ENCODE data around the gene LILRB1. TPM values are rescaled to one million over a fixed set of nuclear protein-coding genes. Genes with fewer than 3 reads are reported as not detected.
"Not testable (repeated sequence)": the region's sequence is repeated elsewhere in the genome, so short reads cannot be mapped to it uniquely, and the experiment has no call there.

The LILRB1 gene
- total RNA-seq, 8 experiments from 2014 or later: 0.49 to 2.3 TPM; not detected in 6

GRCh38 chr19:54631489-54632337, 1.4 kb downstream of the LILRB1 start:
- H3K4me1 ChIP-seq (replicated peaks in 1 of 2); H3K4me3 ChIP-seq; in situ Hi-C loops (cut with MboI; ENCODE audit: low pct_unique_long_range_greater_than_20kb in 2 of 9, low sequenced_read_pairs in 9 of 9, unreplicated experiment in 9 of 9); H3K27ac ChIP-seq; ATAC-seq (replicated peaks in 6 of 8): not testable (repeated sequence)
- 0 to 60% (median 12%) methylated on average over 1 to 2 of the region's 23 CpGs; no CpG with 5 or more reads in 4 of the 10 experiments for WGBS, 10 experiments

- H3K4me1 ChIP-seq (replicated peaks in 1 of 2); in situ Hi-C loops (cut with MboI; ENCODE audit: low pct_unique_long_range_greater_than_20kb in 2 of 9, low sequenced_read_pairs in 9 of 9, unreplicated experiment in 9 of 9); H3K27ac ChIP-seq; ATAC-seq (replicated peaks in 6 of 8); H3K4me3 ChIP-seq: not testable (repeated sequence)
- 7 to 40% methylated on average over 3 to 4 of the region's 16 CpGs; no CpG with 5 or more reads in 8 of the 10 experiments for WGBS, 10 experiments
Observed at GRCh38 chr19:54632517-54632916, 2.2 kb downstream of the LILRB1 start.

- ATAC-seq (replicated peaks in 6 of 8): no peak
- Histone ChIP-seq H3K27ac (no peak overlapping the region), H3K4me3 (no peak overlapping the region), H3K4me1 (replicated peaks in 1 of 2) (no peaks in the 10 kb centered on the region)
- no CpG with 5 or more reads among the region's 7 CpGs for WGBS, 10 experiments
- in situ Hi-C loops (cut with MboI; ENCODE audit: low pct_unique_long_range_greater_than_20kb in 2 of 9, low sequenced_read_pairs in 9 of 9, unreplicated experiment in 9 of 9): no loop called here
Observed at GRCh38 chr19:54633401-54633800, 3.1 kb downstream of the LILRB1 start.

GRCh38 chr19:54636081-54636480, 5.8 kb downstream of the LILRB1 start:
- in situ Hi-C loops (cut with MboI; ENCODE audit: low pct_unique_long_range_greater_than_20kb in 2 of 9, low sequenced_read_pairs in 9 of 9, unreplicated experiment in 9 of 9); ATAC-seq (replicated peaks in 6 of 8); H3K27ac ChIP-seq; H3K4me3 ChIP-seq; H3K4me1 ChIP-seq (replicated peaks in 1 of 2): not testable (repeated sequence)
- WGBS, 10 experiments: no CpG with 5 or more reads among the region's 12 CpGs

- no peak overlapping the region for H3K27ac ChIP-seq
- in situ Hi-C loops (cut with MboI; ENCODE audit: low pct_unique_long_range_greater_than_20kb in 2 of 9, low sequenced_read_pairs in 9 of 9, unreplicated experiment in 9 of 9): no loop called here
- no peak overlapping the region for H3K4me3 ChIP-seq
- 0 to 88% (median 69%) methylated on average over 3 to 17 of the region's 18 CpGs for WGBS, 10 experiments
- H3K4me1 ChIP-seq (replicated peaks in 1 of 2): no peaks in the 10 kb centered on the region
- ATAC-seq (replicated peaks in 6 of 8): no peak
Observed at GRCh38 chr19:54638683-54639082, 8.4 kb downstream of the LILRB1 start.

- H3K4me3 ChIP-seq; H3K4me1 ChIP-seq (replicated peaks in 1 of 2); ATAC-seq (replicated peaks in 6 of 8); in situ Hi-C loops (cut with MboI; ENCODE audit: low pct_unique_long_range_greater_than_20kb in 2 of 9, low sequenced_read_pairs in 9 of 9, unreplicated experiment in 9 of 9); H3K27ac ChIP-seq: not testable (repeated sequence)
- no CpG with 5 or more reads among the region's 5 CpGs for WGBS, 10 experiments
Observed at GRCh38 chr19:54642953-54643352, 12.7 kb downstream of the LILRB1 start.

- in situ Hi-C loops (cut with MboI; ENCODE audit: low pct_unique_long_range_greater_than_20kb in 2 of 9, low sequenced_read_pairs in 9 of 9, unreplicated experiment in 9 of 9); H3K27ac ChIP-seq; H3K4me3 ChIP-seq; ATAC-seq (replicated peaks in 6 of 8); H3K4me1 ChIP-seq (replicated peaks in 1 of 2): not testable (repeated sequence)
- WGBS, 10 experiments: 0 to 20% methylated on average over 1 to 2 of the region's 6 CpGs; no CpG with 5 or more reads in 8 of the 10 experiments
Observed at GRCh38 chr19:54643583-54643982, 13.3 kb downstream of the LILRB1 start.

GRCh38 chr19:54644056-54644455, 13.8 kb downstream of the LILRB1 start:
- no peak for ATAC-seq (replicated peaks in 6 of 8)
- 0 to 83% (median 21%) methylated on average over 1 to 2 of the region's 5 CpGs; no CpG with 5 or more reads in 6 of the 10 experiments for WGBS, 10 experiments

GRCh38 chr19:54646331-54646841, 16.1 kb downstream of the LILRB1 start:
- H3K27ac ChIP-seq: no peak overlapping the region
- no peaks in the 10 kb centered on the region for H3K4me1 ChIP-seq (replicated peaks in 1 of 2)
- 33 to 77% (median 56%) methylated on average over 1 to 13 of the region's 19 CpGs; no CpG with 5 or more reads in 3 of the 10 experiments for WGBS, 10 experiments
- ATAC-seq (replicated peaks in 6 of 8): no peak
- in situ Hi-C loops (cut with MboI; ENCODE audit: low pct_unique_long_range_greater_than_20kb in 2 of 9, low sequenced_read_pairs in 9 of 9, unreplicated experiment in 9 of 9): no loop called here
- no peak overlapping the region for H3K4me3 ChIP-seq

More at GRCh38 chr19:54644056-54644455, 13.8 kb downstream of the LILRB1 start:
- no peak overlapping the region for H3K27ac ChIP-seq
- no peaks in the 10 kb centered on the region for H3K4me1 ChIP-seq (replicated peaks in 1 of 2)
- in situ Hi-C loops (cut with MboI; ENCODE audit: low pct_unique_long_range_greater_than_20kb in 2 of 9, low sequenced_read_pairs in 9 of 9, unreplicated experiment in 9 of 9): no loop called here
- no peak overlapping the region for H3K4me3 ChIP-seq

GRCh38 chr19:54648129-54648528, 17.8 kb downstream of the LILRB1 start:
- H3K4me1 ChIP-seq (replicated peaks in 1 of 2): no peaks in the 10 kb centered on the region
- no peak for ATAC-seq (replicated peaks in 6 of 8)
- WGBS, 10 experiments: 0 to 83% (median 10%) methylated on average over 1 to 4 of the region's 4 CpGs; no CpG with 5 or more reads in 2 of the 10 experiments
- H3K27ac ChIP-seq: no peak overlapping the region
- H3K4me3 ChIP-seq: no peak overlapping the region
- in situ Hi-C loops (cut with MboI; ENCODE audit: low pct_unique_long_range_greater_than_20kb in 2 of 9, low sequenced_read_pairs in 9 of 9, unreplicated experiment in 9 of 9): no loop called here

GRCh38 chr19:54650108-54650655, 19.9 kb downstream of the LILRB1 start:
- WGBS, 10 experiments: 11 to 91% (median 36%) methylated on average over 1 to 4 of the region's 6 CpGs; no CpG with 5 or more reads in 2 of the 10 experiments
- H3K27ac ChIP-seq: no peak overlapping the region
- H3K4me1 ChIP-seq (replicated peaks in 1 of 2): no peaks in the 10 kb centered on the region
- no peak overlapping the region for H3K4me3 ChIP-seq
- in situ Hi-C loops (cut with MboI; ENCODE audit: low pct_unique_long_range_greater_than_20kb in 2 of 9, low sequenced_read_pairs in 9 of 9, unreplicated experiment in 9 of 9): loop anchor here in 1 of 9 experiments (25.0 kb wide), 1 partner anchor 163 kb away; no protein-coding TSS in a partner anchor
- ATAC-seq (replicated peaks in 6 of 8): no peak

- peak in 2 of 8 experiments; percentile 52 to 55 for ATAC-seq (replicated peaks in 6 of 8)
- no peak overlapping the region for H3K4me3 ChIP-seq
- no peak overlapping the region for H3K27ac ChIP-seq
- no peaks in the 10 kb centered on the region for H3K4me1 ChIP-seq (replicated peaks in 1 of 2)
- in situ Hi-C loops (cut with MboI; ENCODE audit: low pct_unique_long_range_greater_than_20kb in 2 of 9, low sequenced_read_pairs in 9 of 9, unreplicated experiment in 9 of 9): loop anchor here in 1 of 9 experiments (25.0 kb wide), 1 partner anchor 166 kb away; no protein-coding TSS in a partner anchor
- WGBS, 10 experiments: 0 to 44% (median 24%) methylated on average over 1 to 6 of the region's 6 CpGs
Observed at GRCh38 chr19:54653181-54653809, 23.0 kb downstream of the LILRB1 start.

Measured in motor neuron (in vitro differentiated cells).